AG09309 (cell line): Measurements from ENCODE around the gene CARD16.
"Not testable (repeated sequence)": the region's sequence is repeated elsewhere in the genome, so short reads cannot be mapped to it uniquely, and the experiment has no call there.

ENCODE experiments used
- DNase-seq: peaks from one replicate; pipeline ENCODE4 v3.0.0-alpha.2; 2010; ENCODE audit warnings: low read depth
- H3K4me3 ChIP-seq: 2 replicates; pipeline ENCODE4 v1.5.1; 2011; ENCODE audit warnings: mild to moderate bottlenecking, low read depth, low read length, moderate library complexity; ENCODE audit not compliant: control insufficient read depth
- CTCF ChIP-seq: IDR thresholded peaks from 2 replicates; pipeline ENCODE4 v1.5.1; 2011; ENCODE audit warnings: mild to moderate bottlenecking, low read depth, low read length, inconsistent platforms; ENCODE audit not compliant: insufficient read depth, control insufficient read depth; ENCODE audit errors: missing control alignments

Gene CARD16

GRCh38 chr11:105073456-105074165 is 28.5 kb upstream of the CARD16 start:
- no peak overlapping the region for H3K4me3 ChIP-seq
- TF ChIP-seq CTCF: no peak
- DNase-seq: no peak

GRCh38 chr11:105072080-105072479 is 26.9 kb upstream of the CARD16 start:
- not testable (repeated sequence) for DNase-seq, H3K4me3 ChIP-seq

- no peak overlapping the region for H3K4me3 ChIP-seq
- TF ChIP-seq CTCF: no peak
- DNase-seq: no peak
Observed at GRCh38 chr11:105071089-105071732, 26.1 kb upstream of the CARD16 start.

- no peak for TF ChIP-seq CTCF
- no peak overlapping the region for H3K4me3 ChIP-seq
- no peak for DNase-seq
Observed at GRCh38 chr11:105070306-105070705, 25.2 kb upstream of the CARD16 start.

GRCh38 chr11:105069749-105070148 is 24.6 kb upstream of the CARD16 start:
- DNase-seq, H3K4me3 ChIP-seq: not testable (repeated sequence)

GRCh38 chr11:105063245-105063941 is 18.3 kb upstream of the CARD16 start:
- not testable (repeated sequence) for H3K4me3 ChIP-seq, DNase-seq

GRCh38 chr11:105057432-105057831 is 12.3 kb upstream of the CARD16 start:
- DNase-seq: no peak
- TF ChIP-seq CTCF: no peak
- H3K4me3 ChIP-seq: no peak overlapping the region

- no peak for DNase-seq
- no peak overlapping the region for H3K4me3 ChIP-seq
- no peak for TF ChIP-seq CTCF
Observed at GRCh38 chr11:105056446-105056845, 11.3 kb upstream of the CARD16 start.
